Measurements from ENCODE around the gene TMC5.

DNA sequence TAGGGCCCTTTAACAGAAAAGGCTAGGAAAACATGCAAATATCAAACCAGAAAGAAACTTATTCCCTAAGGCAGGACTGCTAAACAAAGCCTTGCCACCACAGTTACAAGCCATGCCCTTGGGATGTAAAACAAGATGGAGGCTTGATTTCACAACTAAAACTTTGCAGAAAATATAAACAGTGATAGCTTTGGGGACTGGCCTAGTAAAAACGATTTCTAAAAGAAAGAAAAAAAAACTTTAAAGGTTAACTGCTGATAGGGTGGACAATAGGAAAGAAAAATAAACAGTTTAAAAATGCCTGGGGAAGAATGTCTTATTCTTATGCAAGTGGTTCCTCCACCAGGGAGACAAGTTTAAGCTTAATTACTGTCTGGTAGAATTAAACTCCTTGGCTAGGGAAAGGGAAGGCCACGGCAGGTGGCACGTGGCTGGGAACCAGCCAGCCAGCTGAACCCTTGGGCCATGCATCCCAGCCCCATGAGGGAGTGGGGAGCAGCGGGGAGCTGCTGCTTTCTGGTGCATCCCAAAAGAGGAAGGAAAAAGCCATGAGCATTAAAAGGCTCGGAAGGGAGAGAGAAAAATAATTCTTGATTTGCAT is 10.7 kb upstream of the TMC5 start:
- TF ChIP-seq, protein P1, sequence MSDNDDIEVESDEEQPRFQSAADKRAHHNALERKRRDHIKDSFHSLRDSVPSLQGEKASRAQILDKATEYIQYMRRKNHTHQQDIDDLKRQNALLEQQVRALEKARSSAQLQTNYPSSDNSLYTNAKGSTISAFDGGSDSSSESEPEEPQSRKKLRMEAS (IDR thresholded peaks at IDR 0.05), result peak; percentile 77
- 0 out of 4 replicates have a peak, but pooled peaks of 1 of the 2 experiments have one; percentile 33 for TF ChIP-seq HDAC2 (IDR thresholded peaks at IDR 0.05; ENCODE audit: borderline replicate concordance in 1 of 2, low read depth in 2 of 2, low read length in 2 of 2)
- TF ChIP-seq, protein P2, sequence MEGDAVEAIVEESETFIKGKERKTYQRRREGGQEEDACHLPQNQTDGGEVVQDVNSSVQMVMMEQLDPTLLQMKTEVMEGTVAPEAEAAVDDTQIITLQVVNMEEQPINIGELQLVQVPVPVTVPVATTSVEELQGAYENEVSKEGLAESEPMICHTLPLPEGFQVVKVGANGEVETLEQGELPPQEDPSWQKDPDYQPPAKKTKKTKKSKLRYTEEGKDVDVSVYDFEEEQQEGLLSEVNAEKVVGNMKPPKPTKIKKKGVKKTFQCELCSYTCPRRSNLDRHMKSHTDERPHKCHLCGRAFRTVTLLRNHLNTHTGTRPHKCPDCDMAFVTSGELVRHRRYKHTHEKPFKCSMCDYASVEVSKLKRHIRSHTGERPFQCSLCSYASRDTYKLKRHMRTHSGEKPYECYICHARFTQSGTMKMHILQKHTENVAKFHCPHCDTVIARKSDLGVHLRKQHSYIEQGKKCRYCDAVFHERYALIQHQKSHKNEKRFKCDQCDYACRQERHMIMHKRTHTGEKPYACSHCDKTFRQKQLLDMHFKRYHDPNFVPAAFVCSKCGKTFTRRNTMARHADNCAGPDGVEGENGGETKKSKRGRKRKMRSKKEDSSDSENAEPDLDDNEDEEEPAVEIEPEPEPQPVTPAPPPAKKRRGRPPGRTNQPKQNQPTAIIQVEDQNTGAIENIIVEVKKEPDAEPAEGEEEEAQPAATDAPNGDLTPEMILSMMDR (IDR thresholded peaks at IDR 0.05; ENCODE audit: control extremely low read depth in 1 of 3, insufficient read depth in 1 of 3, low read depth in 1 of 3, low read length in 3 of 3), result no peak
- TF ChIP-seq RBBP5 (IDR thresholded peaks at IDR 0.05; ENCODE audit: borderline replicate concordance, low read depth, low read length), result no peak
- no peak for TF ChIP-seq GABPA (IDR thresholded peaks at IDR 0.05; ENCODE audit: borderline replicate concordance, insufficient read depth, low read length)
- no peak for TF ChIP-seq TAF1 (IDR thresholded peaks at IDR 0.05; ENCODE audit: low read depth, low read length)
- TF ChIP-seq EP300 (IDR thresholded peaks at IDR 0.05; ENCODE audit: borderline replicate concordance in 1 of 2, low read depth in 2 of 2, low read length in 2 of 2), result no peak
- no peak for TF ChIP-seq EZH2 (IDR thresholded peaks at IDR 0.05; ENCODE audit: low read depth, low read length, severe bottlenecking)
- no peak for TF ChIP-seq RAD21 (IDR thresholded peaks at IDR 0.05 in 1 of 2, conservative IDR thresholded peaks at IDR 0.05 in 1 of 2; ENCODE audit: low read depth in 2 of 2, low read length in 2 of 2)
- TF ChIP-seq, protein P3, sequence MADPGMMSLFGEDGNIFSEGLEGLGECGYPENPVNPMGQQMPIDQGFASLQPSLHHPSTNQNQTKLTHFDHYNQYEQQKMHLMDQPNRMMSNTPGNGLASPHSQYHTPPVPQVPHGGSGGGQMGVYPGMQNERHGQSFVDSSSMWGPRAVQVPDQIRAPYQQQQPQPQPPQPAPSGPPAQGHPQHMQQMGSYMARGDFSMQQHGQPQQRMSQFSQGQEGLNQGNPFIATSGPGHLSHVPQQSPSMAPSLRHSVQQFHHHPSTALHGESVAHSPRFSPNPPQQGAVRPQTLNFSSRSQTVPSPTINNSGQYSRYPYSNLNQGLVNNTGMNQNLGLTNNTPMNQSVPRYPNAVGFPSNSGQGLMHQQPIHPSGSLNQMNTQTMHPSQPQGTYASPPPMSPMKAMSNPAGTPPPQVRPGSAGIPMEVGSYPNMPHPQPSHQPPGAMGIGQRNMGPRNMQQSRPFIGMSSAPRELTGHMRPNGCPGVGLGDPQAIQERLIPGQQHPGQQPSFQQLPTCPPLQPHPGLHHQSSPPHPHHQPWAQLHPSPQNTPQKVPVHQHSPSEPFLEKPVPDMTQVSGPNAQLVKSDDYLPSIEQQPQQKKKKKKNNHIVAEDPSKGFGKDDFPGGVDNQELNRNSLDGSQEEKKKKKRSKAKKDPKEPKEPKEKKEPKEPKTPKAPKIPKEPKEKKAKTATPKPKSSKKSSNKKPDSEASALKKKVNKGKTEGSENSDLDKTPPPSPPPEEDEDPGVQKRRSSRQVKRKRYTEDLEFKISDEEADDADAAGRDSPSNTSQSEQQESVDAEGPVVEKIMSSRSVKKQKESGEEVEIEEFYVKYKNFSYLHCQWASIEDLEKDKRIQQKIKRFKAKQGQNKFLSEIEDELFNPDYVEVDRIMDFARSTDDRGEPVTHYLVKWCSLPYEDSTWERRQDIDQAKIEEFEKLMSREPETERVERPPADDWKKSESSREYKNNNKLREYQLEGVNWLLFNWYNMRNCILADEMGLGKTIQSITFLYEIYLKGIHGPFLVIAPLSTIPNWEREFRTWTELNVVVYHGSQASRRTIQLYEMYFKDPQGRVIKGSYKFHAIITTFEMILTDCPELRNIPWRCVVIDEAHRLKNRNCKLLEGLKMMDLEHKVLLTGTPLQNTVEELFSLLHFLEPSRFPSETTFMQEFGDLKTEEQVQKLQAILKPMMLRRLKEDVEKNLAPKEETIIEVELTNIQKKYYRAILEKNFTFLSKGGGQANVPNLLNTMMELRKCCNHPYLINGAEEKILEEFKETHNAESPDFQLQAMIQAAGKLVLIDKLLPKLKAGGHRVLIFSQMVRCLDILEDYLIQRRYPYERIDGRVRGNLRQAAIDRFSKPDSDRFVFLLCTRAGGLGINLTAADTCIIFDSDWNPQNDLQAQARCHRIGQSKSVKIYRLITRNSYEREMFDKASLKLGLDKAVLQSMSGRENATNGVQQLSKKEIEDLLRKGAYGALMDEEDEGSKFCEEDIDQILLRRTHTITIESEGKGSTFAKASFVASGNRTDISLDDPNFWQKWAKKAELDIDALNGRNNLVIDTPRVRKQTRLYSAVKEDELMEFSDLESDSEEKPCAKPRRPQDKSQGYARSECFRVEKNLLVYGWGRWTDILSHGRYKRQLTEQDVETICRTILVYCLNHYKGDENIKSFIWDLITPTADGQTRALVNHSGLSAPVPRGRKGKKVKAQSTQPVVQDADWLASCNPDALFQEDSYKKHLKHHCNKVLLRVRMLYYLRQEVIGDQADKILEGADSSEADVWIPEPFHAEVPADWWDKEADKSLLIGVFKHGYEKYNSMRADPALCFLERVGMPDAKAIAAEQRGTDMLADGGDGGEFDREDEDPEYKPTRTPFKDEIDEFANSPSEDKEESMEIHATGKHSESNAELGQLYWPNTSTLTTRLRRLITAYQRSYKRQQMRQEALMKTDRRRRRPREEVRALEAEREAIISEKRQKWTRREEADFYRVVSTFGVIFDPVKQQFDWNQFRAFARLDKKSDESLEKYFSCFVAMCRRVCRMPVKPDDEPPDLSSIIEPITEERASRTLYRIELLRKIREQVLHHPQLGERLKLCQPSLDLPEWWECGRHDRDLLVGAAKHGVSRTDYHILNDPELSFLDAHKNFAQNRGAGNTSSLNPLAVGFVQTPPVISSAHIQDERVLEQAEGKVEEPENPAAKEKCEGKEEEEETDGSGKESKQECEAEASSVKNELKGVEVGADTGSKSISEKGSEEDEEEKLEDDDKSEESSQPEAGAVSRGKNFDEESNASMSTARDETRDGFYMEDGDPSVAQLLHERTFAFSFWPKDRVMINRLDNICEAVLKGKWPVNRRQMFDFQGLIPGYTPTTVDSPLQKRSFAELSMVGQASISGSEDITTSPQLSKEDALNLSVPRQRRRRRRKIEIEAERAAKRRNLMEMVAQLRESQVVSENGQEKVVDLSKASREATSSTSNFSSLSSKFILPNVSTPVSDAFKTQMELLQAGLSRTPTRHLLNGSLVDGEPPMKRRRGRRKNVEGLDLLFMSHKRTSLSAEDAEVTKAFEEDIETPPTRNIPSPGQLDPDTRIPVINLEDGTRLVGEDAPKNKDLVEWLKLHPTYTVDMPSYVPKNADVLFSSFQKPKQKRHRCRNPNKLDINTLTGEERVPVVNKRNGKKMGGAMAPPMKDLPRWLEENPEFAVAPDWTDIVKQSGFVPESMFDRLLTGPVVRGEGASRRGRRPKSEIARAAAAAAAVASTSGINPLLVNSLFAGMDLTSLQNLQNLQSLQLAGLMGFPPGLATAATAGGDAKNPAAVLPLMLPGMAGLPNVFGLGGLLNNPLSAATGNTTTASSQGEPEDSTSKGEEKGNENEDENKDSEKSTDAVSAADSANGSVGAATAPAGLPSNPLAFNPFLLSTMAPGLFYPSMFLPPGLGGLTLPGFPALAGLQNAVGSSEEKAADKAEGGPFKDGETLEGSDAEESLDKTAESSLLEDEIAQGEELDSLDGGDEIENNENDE (IDR thresholded peaks at IDR 0.05; ENCODE audit: insufficient replicate concordance, low read length), result peak; percentile 55
